ENCODE data around the gene CLPTM1. TPM values are rescaled to one million over a fixed set of nuclear protein-coding genes. Genes with fewer than 3 reads are reported as not detected.
"Not testable (repeated sequence)": the region's sequence is repeated elsewhere in the genome, so short reads cannot be mapped to it uniquely, and the experiment has no call there.

CLPTM1 gene
- total RNA-seq, 1 donor from 2014 or later, result 115 TPM

DNA sequence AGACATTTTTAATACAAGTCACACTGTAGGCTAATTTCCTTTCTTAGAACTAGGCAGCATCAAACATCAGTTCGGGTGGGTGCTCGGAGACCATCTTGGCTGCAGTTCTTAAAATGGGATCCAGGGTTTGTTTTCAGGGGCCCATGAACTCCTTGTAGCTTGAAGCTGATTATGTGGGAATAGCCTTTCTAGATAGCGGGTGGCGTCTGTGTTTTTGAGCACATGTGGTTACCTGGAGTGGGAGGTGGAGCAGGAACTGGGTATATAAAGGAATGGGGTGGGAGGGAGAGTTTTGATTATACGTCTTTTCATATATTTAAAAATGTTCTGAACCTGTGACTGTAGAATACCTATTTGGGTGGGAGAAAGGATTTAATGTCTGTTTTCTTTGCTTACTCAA is 12.9 kb downstream of the CLPTM1 start:
- no peak overlapping the region for H3K27ac ChIP-seq (ENCODE audit: low read depth, low read length)
- TF ChIP-seq, protein P1, sequence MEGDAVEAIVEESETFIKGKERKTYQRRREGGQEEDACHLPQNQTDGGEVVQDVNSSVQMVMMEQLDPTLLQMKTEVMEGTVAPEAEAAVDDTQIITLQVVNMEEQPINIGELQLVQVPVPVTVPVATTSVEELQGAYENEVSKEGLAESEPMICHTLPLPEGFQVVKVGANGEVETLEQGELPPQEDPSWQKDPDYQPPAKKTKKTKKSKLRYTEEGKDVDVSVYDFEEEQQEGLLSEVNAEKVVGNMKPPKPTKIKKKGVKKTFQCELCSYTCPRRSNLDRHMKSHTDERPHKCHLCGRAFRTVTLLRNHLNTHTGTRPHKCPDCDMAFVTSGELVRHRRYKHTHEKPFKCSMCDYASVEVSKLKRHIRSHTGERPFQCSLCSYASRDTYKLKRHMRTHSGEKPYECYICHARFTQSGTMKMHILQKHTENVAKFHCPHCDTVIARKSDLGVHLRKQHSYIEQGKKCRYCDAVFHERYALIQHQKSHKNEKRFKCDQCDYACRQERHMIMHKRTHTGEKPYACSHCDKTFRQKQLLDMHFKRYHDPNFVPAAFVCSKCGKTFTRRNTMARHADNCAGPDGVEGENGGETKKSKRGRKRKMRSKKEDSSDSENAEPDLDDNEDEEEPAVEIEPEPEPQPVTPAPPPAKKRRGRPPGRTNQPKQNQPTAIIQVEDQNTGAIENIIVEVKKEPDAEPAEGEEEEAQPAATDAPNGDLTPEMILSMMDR (IDR thresholded peaks at IDR 0.05; ENCODE audit: insufficient read depth, low read depth, low read length), result no peak
- TF ChIP-seq EZH2 (IDR thresholded peaks at IDR 0.05; ENCODE audit: insufficient read depth, low read length), result no peak
- H3K27me3 ChIP-seq (ENCODE audit: insufficient read depth, low read length), result no peaks in the 10 kb centered on the region
- H3K4me1 Mint-ChIP-seq (ENCODE audit: low read depth, unreplicated experiment), result no peaks in the 10 kb centered on the region
- H3K79me2 ChIP-seq (ENCODE audit: insufficient read depth, low read length), result peaks cover 17% of the 10 kb centered on the region
- H3K4me3 ChIP-seq (ENCODE audit: insufficient read depth, low read depth, low read length), result no peak overlapping the region
- FAIRE-seq, result no peak
- no peak for DNase-seq (ENCODE audit: low read depth)
- no peaks in the 10 kb centered on the region for H3K27me3 Mint-ChIP-seq (ENCODE audit: low read depth, unreplicated experiment)
- no peaks in the 10 kb centered on the region for H3K9me3 ChIP-seq (ENCODE audit: insufficient read depth, low read depth, low read length)
- H3K9me3 Mint-ChIP-seq (ENCODE audit: unreplicated experiment), result no peaks in the 10 kb centered on the region
- no peak overlapping the region for H3K4me2 ChIP-seq (ENCODE audit: low read length)
- peaks cover 4% of the 10 kb centered on the region for H3K36me3 Mint-ChIP-seq (ENCODE audit: low read depth, unreplicated experiment)
- no peaks in the 10 kb centered on the region for H3K4me1 ChIP-seq (ENCODE audit: insufficient read depth, low read length)
- H3K9ac ChIP-seq (ENCODE audit: low read length), result no peak overlapping the region
- H4K20me1 ChIP-seq (ENCODE audit: insufficient read depth, low read length), result peaks cover 30% of the 10 kb centered on the region
- no peak overlapping the region for H2AFZ ChIP-seq (ENCODE audit: low read depth, low read length)
- no peak overlapping the region for H3K4me3 Mint-ChIP-seq (ENCODE audit: unreplicated experiment)
- H3K36me3 ChIP-seq (ENCODE audit: insufficient read depth, low read length), result peaks cover 15% of the 10 kb centered on the region
- H3K27ac Mint-ChIP-seq (ENCODE audit: unreplicated experiment), result no peak overlapping the region

DNA sequence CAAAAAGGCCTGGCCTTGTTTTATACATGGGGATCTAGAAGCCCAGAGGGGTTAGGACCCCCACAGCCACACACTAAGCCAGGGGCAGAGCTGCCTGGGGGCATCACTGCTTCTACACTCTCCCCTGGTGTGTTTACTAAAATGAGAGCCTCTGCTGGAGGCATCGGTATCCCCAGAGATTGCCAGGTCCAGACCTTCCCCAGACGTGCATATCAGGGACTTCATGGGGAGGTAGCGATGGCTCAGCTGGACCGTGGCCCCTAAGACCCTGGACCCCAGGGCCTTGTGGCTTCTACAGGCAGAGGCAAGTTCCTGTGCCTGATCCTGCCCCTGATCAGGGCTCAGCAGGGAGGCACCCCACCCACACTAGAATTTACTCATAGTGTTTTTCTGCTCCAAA is 13.5 kb downstream of the CLPTM1 start:
- Histone ChIP-seq H3K4me3 (ENCODE audit: insufficient read depth, low read depth, low read length) (no peak overlapping the region), H3K4me1 (ENCODE audit: insufficient read depth, low read length) (no peaks in the 10 kb centered on the region), H3K9me3 (ENCODE audit: insufficient read depth, low read depth, low read length) (no peaks in the 10 kb centered on the region), H3K4me2 (ENCODE audit: low read length) (no peak overlapping the region), H4K20me1 (ENCODE audit: insufficient read depth, low read length) (peaks cover 31% of the 10 kb centered on the region), H3K27ac (ENCODE audit: low read depth, low read length) (no peak overlapping the region), H3K27me3 (ENCODE audit: insufficient read depth, low read length) (no peaks in the 10 kb centered on the region), H2AFZ (ENCODE audit: low read depth, low read length) (no peak overlapping the region), H3K9ac (ENCODE audit: low read length) (no peak overlapping the region), H3K36me3 (ENCODE audit: insufficient read depth, low read length) (peaks cover 15% of the 10 kb centered on the region), H3K79me2 (ENCODE audit: insufficient read depth, low read length) (peaks cover 17% of the 10 kb centered on the region)
- Mint-ChIP-seq H3K27ac (ENCODE audit: unreplicated experiment) (no peak overlapping the region), H3K4me1 (ENCODE audit: low read depth, unreplicated experiment) (no peaks in the 10 kb centered on the region), H3K9me3 (ENCODE audit: unreplicated experiment) (no peaks in the 10 kb centered on the region), H3K4me3 (ENCODE audit: unreplicated experiment) (no peak overlapping the region), H3K36me3 (ENCODE audit: low read depth, unreplicated experiment) (peaks cover 4% of the 10 kb centered on the region), H3K27me3 (ENCODE audit: low read depth, unreplicated experiment) (no peaks in the 10 kb centered on the region)
- FAIRE-seq (no peak), DNase-seq (ENCODE audit: low read depth) (no peak)
- no peak for TF ChIP-seq EZH2 (IDR thresholded peaks at IDR 0.05; ENCODE audit: insufficient read depth, low read length)
- TF ChIP-seq, protein P1 (IDR thresholded peaks at IDR 0.05; ENCODE audit: insufficient read depth, low read depth, low read length), result no peak

DNA sequence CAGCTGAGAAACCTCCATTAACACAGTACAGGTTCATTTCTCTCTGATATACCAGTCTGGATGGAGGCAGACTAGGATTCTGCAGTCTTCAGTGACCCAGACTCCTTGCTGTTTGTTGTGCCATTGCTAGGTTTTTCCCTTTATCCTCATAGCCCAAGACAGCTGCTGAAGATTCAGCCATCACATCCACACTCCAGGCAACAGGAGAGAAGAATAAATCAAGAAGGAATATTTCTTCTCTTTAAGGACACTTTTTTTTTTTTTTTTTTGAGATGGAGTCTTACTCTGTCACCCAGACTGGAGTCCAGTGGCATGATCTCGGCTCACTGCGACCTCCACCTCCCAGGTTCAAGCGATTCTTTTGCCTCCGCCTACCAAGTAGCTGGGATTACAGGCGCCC is 14.3 kb downstream of the CLPTM1 start:
- Mint-ChIP-seq H3K36me3 (ENCODE audit: low read depth, unreplicated experiment) (peaks cover 3% of the 10 kb centered on the region), H3K27ac (ENCODE audit: unreplicated experiment) (no peak overlapping the region), H3K4me1 (ENCODE audit: low read depth, unreplicated experiment) (no peaks in the 10 kb centered on the region), H3K9me3 (ENCODE audit: unreplicated experiment) (no peaks in the 10 kb centered on the region), H3K4me3 (ENCODE audit: unreplicated experiment) (no peak overlapping the region), H3K27me3 (ENCODE audit: low read depth, unreplicated experiment) (no peaks in the 10 kb centered on the region)
- H4K20me1 ChIP-seq (ENCODE audit: insufficient read depth, low read length), result peaks cover 30% of the 10 kb centered on the region
- H3K9me3 ChIP-seq (ENCODE audit: insufficient read depth, low read depth, low read length), result no peaks in the 10 kb centered on the region
- no peaks in the 10 kb centered on the region for H3K4me1 ChIP-seq (ENCODE audit: insufficient read depth, low read length)
- peaks cover 20% of the 10 kb centered on the region for H3K36me3 ChIP-seq (ENCODE audit: insufficient read depth, low read length)
- no peaks in the 10 kb centered on the region for H3K27me3 ChIP-seq (ENCODE audit: insufficient read depth, low read length)
- H2AFZ ChIP-seq (ENCODE audit: low read depth, low read length), result no peak overlapping the region
- H3K79me2 ChIP-seq (ENCODE audit: insufficient read depth, low read length), result peaks cover 17% of the 10 kb centered on the region
- H3K27ac ChIP-seq (ENCODE audit: low read depth, low read length), result no peak overlapping the region
- H3K4me2 ChIP-seq (ENCODE audit: low read length), result no peak overlapping the region
- H3K4me3 ChIP-seq (ENCODE audit: insufficient read depth, low read depth, low read length), result no peak overlapping the region
- TF ChIP-seq, protein P1 (IDR thresholded peaks at IDR 0.05; ENCODE audit: insufficient read depth, low read depth, low read length), result no peak
- FAIRE-seq, result no peak
- H3K9ac ChIP-seq (ENCODE audit: low read length), result no peak overlapping the region
- no peak for DNase-seq (ENCODE audit: low read depth)

DNA sequence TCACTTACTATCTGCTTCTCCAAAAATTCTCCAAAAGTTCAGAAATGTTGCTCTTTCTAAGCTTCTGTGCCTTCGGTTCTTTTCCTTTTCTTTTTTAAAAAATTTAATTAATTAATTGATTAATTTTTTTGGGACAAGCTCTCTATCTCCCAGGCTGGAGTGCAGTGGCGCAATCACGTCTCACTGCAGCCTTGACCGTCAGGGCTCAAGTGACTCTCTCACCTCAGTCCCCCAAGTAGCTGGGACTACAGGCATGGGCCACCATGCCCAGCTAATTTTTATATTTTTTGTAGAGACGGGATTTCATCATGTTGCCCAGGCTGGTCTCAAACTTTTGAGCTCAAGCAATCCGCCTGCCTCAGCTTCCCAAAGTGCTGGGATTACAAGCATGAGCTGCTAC is 16.3 kb downstream of the CLPTM1 start:
- H3K4me3 ChIP-seq (ENCODE audit: insufficient read depth, low read depth, low read length); FAIRE-seq; H2AFZ ChIP-seq (ENCODE audit: low read depth, low read length); H3K27ac Mint-ChIP-seq (ENCODE audit: unreplicated experiment); H3K9ac ChIP-seq (ENCODE audit: low read length); H3K4me1 ChIP-seq (ENCODE audit: insufficient read depth, low read length); H3K9me3 Mint-ChIP-seq (ENCODE audit: unreplicated experiment); H3K27me3 ChIP-seq (ENCODE audit: insufficient read depth, low read length); H3K4me3 Mint-ChIP-seq (ENCODE audit: unreplicated experiment); H3K4me2 ChIP-seq (ENCODE audit: low read length); H3K27ac ChIP-seq (ENCODE audit: low read depth, low read length); H3K27me3 Mint-ChIP-seq (ENCODE audit: low read depth, unreplicated experiment); DNase-seq (ENCODE audit: low read depth); H3K36me3 Mint-ChIP-seq (ENCODE audit: low read depth, unreplicated experiment); H3K4me1 Mint-ChIP-seq (ENCODE audit: low read depth, unreplicated experiment); H3K9me3 ChIP-seq (ENCODE audit: insufficient read depth, low read depth, low read length): not testable (repeated sequence)
- H3K79me2 ChIP-seq (ENCODE audit: insufficient read depth, low read length), result peaks cover 14% of the 10 kb centered on the region
- H4K20me1 ChIP-seq (ENCODE audit: insufficient read depth, low read length), result peaks cover 24% of the 10 kb centered on the region
- peaks cover 19% of the 10 kb centered on the region for H3K36me3 ChIP-seq (ENCODE audit: insufficient read depth, low read length)
